DOHH2 (cell line): ENCODE measurements around the gene USP50.
"Not testable (repeated sequence)": the region's sequence is repeated elsewhere in the genome, so short reads cannot be mapped to it uniquely, and the experiment has no call there.

ENCODE experiments used
- H3F3A ChIP-seq: fragments of 200-600 bp; sonication (generic), shearing (Covaris generic); 2 replicates; pipeline ENCODE4 v1.6.0; 2016; ENCODE audit warnings: antibody characterized with exemption, mild to moderate bottlenecking; ENCODE audit not compliant: control insufficient read depth, insufficient read depth
- H3K27ac ChIP-seq: fragments of 200-600 bp; sonication (generic); 2 replicates; pipeline ENCODE4 v1.5.1; 2014; ENCODE audit warnings: low read depth, mild to moderate bottlenecking, low read length, moderate library complexity
- H3K27me3 ChIP-seq: fragments of 200-600 bp; sonication (generic); 2 replicates; pipeline ENCODE4 v1.6.1; 2014; ENCODE audit warnings: mild to moderate bottlenecking, low read length, mixed read lengths; ENCODE audit not compliant: control insufficient read depth
- H3K36me3 ChIP-seq: fragments of 200-600 bp; sonication (generic); 2 replicates; pipeline ENCODE4 v1.6.1; 2014; ENCODE audit warnings: mild to moderate bottlenecking, low read length, moderate library complexity, mixed read lengths; ENCODE audit not compliant: control insufficient read depth
- H3K4me1 ChIP-seq: fragments of 200-600 bp; sonication (generic); 2 replicates; pipeline ENCODE4 v1.6.1; 2014; ENCODE audit warnings: mild to moderate bottlenecking, low read length, mixed read lengths; ENCODE audit not compliant: control insufficient read depth
- H3K4me2 ChIP-seq: fragments of 200-600 bp; sonication (generic); 2 replicates; pipeline ENCODE4 v1.6.0; 2014; ENCODE audit warnings: mild to moderate bottlenecking, low read length, moderate library complexity
- H3K4me3 ChIP-seq: fragments of 200-600 bp; sonication (generic); 2 replicates; pipeline ENCODE4 v1.5.1; 2014; ENCODE audit warnings: mild to moderate bottlenecking, low read length, mixed read lengths
- H3K79me2 ChIP-seq: fragments of 200-600 bp; sonication (generic); 2 replicates; pipeline ENCODE4 v1.6.1; 2014; ENCODE audit warnings: mild to moderate bottlenecking, low read length, mixed read lengths; ENCODE audit not compliant: control insufficient read depth
- H3K9me2 ChIP-seq: fragments of 200-600 bp; sonication (generic); replicated peaks from 2 replicates; pipeline ENCODE4 v1.6.1; 2014; ENCODE audit warnings: mild to moderate bottlenecking, low read length, mixed read lengths; ENCODE audit not compliant: control insufficient read depth
- H3K9me3 ChIP-seq: fragments of 200-600 bp; sonication (generic); 2 replicates; pipeline ENCODE4 v1.6.1; 2014; ENCODE audit warnings: antibody characterized with exemption, low read length, mixed read lengths; ENCODE audit not compliant: control insufficient read depth, insufficient read depth
- H4K20me1 ChIP-seq: fragments of 200-600 bp; sonication (generic); 2 replicates; pipeline ENCODE4 v1.6.0; 2014; ENCODE audit warnings: low read depth, mild to moderate bottlenecking, antibody characterized with exemption, low read length, moderate library complexity; ENCODE audit not compliant: control insufficient read depth, insufficient read depth
- EZH2phosphoT487 ChIP-seq: fragments of 200-600 bp; sonication (generic); IDR thresholded peaks from 2 replicates; pipeline ENCODE4 v1.6.1; 2017; ENCODE audit warnings: borderline replicate concordance, mild to moderate bottlenecking, antibody characterized with exemption, low read length, moderate library complexity, mixed read lengths
- TF ChIP-seq, protein P1 (sequence below): fragments of 200-600 bp; sonication (generic); IDR thresholded peaks from one replicate; pipeline ENCODE4 v1.5.1; 2014; ENCODE audit warnings: antibody characterized with exemption, mild to moderate bottlenecking, low read depth, low read length; ENCODE audit not compliant: poor library complexity, severe bottlenecking

The USP50 gene

GRCh38 chr15:50590288-50590687 lies 43.8 kb upstream of the USP50 start:
- no peak overlapping the region for H3K4me2 ChIP-seq
- no peaks in the 10 kb centered on the region for H3K4me1 ChIP-seq
- H3K9me3 ChIP-seq: no peaks in the 10 kb centered on the region
- H4K20me1 ChIP-seq: no peaks in the 10 kb centered on the region
- H3K9me2 ChIP-seq: no peaks in the 10 kb centered on the region
- H3K36me3 ChIP-seq: peaks cover 89% of the 10 kb centered on the region
- no peaks in the 10 kb centered on the region for H3F3A ChIP-seq
- TF ChIP-seq, protein P1, sequence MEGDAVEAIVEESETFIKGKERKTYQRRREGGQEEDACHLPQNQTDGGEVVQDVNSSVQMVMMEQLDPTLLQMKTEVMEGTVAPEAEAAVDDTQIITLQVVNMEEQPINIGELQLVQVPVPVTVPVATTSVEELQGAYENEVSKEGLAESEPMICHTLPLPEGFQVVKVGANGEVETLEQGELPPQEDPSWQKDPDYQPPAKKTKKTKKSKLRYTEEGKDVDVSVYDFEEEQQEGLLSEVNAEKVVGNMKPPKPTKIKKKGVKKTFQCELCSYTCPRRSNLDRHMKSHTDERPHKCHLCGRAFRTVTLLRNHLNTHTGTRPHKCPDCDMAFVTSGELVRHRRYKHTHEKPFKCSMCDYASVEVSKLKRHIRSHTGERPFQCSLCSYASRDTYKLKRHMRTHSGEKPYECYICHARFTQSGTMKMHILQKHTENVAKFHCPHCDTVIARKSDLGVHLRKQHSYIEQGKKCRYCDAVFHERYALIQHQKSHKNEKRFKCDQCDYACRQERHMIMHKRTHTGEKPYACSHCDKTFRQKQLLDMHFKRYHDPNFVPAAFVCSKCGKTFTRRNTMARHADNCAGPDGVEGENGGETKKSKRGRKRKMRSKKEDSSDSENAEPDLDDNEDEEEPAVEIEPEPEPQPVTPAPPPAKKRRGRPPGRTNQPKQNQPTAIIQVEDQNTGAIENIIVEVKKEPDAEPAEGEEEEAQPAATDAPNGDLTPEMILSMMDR: no peak
- no peak for TF ChIP-seq EZH2phosphoT487
- no peaks in the 10 kb centered on the region for H3K27me3 ChIP-seq
- no peak overlapping the region for H3K4me3 ChIP-seq
- no peak overlapping the region for H3K27ac ChIP-seq
- H3K79me2 ChIP-seq: no peaks in the 10 kb centered on the region

DNA sequence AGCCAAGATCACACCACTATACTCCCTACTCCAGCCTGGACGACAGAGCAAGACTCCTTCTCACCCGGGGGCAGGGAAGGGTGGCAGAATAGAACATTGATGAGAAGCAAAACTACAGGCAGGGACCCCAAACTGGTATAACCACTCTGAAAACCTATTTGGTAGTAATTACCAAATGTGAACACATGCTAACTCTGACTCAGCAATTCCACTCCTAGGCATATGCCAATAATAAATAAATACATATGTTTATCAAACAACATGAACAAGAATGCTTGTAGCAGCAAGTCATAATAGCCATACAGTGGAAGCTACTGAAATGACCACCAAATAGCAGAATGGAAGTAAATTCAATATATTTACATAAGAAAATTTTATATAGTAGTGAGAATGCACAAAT lies 31.0 kb upstream of the USP50 start:
- Histone ChIP-seq H3K4me1 (no peaks in the 10 kb centered on the region), H4K20me1 (no peaks in the 10 kb centered on the region), H3K36me3 (peaks cover 79% of the 10 kb centered on the region), H3K27me3 (no peaks in the 10 kb centered on the region), H3K4me3 (no peak overlapping the region), H3K9me3 (no peaks in the 10 kb centered on the region), H3K9me2 (no peaks in the 10 kb centered on the region), H3F3A (no peaks in the 10 kb centered on the region), H3K4me2 (no peak overlapping the region), H3K27ac (no peak overlapping the region), H3K79me2 (no peaks in the 10 kb centered on the region)
- TF ChIP-seq, protein P1: no peak
- TF ChIP-seq EZH2phosphoT487: no peak

DNA sequence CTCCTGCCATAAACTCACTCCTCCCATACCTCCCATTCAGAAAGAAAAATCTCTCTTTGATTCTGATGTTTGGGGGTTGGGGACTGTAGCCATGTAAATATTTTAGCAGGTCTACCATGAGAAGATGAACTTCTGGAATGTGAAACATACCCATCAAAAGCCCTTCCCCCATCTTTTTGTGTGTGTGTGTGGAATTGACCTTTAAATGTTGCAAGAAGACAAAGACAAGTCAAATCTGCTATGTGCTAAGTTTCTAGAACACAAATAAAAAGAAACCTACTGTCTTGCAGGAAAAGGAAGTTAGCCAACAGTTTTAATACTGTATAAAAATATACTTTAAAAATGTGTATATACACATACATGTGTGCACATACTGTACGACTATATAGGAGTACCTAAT lies 29.7 kb upstream of the USP50 start:
- H3K36me3 ChIP-seq: peaks cover 71% of the 10 kb centered on the region
- H3K9me3 ChIP-seq: no peaks in the 10 kb centered on the region

DNA sequence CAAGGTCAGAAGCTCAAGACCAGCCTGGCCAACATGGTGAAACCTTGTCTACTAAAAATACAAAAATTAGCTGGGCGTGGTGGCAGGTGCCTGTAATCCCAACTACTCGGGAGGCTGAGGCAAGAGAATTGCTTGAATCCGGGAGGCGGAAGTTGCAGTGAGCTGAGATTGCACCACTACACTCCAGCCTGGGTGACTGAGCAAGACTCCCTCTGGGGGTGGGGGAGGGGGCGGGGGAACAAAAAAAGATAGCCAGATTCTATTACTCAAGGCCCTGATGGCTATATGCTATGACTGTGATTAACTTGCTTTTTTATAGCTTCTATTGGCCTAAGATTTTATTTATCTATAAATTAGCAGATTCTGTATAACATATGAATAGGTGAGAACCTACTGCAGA lies 27.4 kb upstream of the USP50 start:
- peaks cover 77% of the 10 kb centered on the region for H3K36me3 ChIP-seq

More for the DNA sequence above, 29.7 kb upstream of the USP50 start:
- TF ChIP-seq EZH2phosphoT487: no peak
- TF ChIP-seq, protein P1: no peak
- Histone ChIP-seq H3K9me2 (no peaks in the 10 kb centered on the region), H4K20me1 (no peaks in the 10 kb centered on the region), H3F3A (no peaks in the 10 kb centered on the region), H3K27me3 (no peaks in the 10 kb centered on the region), H3K4me2 (no peak overlapping the region), H3K79me2 (no peaks in the 10 kb centered on the region), H3K4me3 (no peak overlapping the region), H3K4me1 (no peaks in the 10 kb centered on the region), H3K27ac (no peak overlapping the region)

More for the DNA sequence above, 27.4 kb upstream of the USP50 start:
- H3F3A ChIP-seq, H3K9me2 ChIP-seq, H3K4me3 ChIP-seq, H3K79me2 ChIP-seq, H4K20me1 ChIP-seq, H3K4me2 ChIP-seq, H3K4me1 ChIP-seq, H3K9me3 ChIP-seq, H3K27ac ChIP-seq, H3K27me3 ChIP-seq: not testable (repeated sequence)
